GM12864 (cell line): ENCODE data around the gene ARHGAP5.

ENCODE experiments used
- DNase-seq: peaks from one replicate; pipeline ENCODE4 v3.0.0-alpha.2; 2011; ENCODE audit warnings: low read depth
- H3K4me3 ChIP-seq: 2 replicates; pipeline ENCODE4 v1.5.1; 2011; ENCODE audit warnings: mild to moderate bottlenecking, low read depth, low read length, control low read depth
- TF ChIP-seq, protein P1 (sequence below): IDR thresholded peaks from 2 replicates; pipeline ENCODE4 v1.5.1; 2011; ENCODE audit warnings: low read depth, mild to moderate bottlenecking, moderate library complexity, low read length, control low read depth, inconsistent platforms; ENCODE audit errors: missing control alignments

Gene ARHGAP5

DNA sequence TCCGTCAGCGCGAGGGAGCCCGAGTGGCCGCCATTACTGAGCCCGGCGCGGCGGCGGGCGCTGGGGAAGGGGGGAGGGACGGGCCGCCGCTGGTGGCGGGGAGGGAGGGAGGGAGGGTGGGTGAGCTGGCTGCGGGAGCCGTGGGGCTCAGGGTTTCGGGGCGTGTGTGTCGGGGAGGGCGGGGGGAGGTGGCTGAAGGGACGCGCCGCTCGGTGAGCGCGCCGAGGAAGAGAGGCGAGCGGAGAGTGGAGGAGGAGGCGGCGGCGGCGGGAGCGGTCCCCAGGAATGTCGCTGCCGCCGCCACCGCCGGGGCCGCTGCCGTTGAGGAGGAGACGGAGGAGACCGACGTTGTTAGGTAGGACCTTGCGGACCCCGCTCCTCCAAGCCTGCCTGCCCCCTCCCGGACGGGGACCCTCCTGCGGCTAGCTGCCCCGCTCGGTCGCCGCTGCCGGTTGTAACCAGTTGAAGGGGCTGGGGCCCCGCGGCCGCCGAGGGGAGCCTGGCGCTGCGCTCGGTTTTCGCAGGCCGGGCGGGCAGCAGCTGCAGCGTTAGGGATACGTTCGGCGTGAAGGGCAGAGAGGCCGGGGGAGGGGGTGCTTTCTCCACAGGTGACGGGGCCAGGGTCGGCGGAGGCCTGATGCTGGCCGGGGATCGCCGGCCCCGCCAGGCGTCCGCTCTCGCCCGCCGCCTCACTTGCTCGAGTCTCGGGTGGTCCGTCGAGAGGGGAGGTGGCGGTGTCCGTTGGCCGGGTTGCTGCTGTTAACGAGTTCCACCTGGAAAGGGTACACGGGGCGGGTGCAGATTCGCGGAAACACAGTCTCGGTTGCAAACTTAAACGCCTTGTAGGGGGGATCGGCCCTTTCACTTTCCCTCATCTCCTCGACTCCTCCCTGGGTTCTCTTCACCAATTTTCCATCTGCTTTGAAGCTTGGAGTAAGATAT lies at the start of gene ARHGAP5:
Gene ARHGAP5, plus strand, starts transcription at position 224 of the 942 bp plus-strand sequence. CDS start 13,366 bp downstream, outside the sequence.
- peak within 1 kb of the TSS; percentile 91 for H3K4me3 ChIP-seq
- TF ChIP-seq, protein P1, sequence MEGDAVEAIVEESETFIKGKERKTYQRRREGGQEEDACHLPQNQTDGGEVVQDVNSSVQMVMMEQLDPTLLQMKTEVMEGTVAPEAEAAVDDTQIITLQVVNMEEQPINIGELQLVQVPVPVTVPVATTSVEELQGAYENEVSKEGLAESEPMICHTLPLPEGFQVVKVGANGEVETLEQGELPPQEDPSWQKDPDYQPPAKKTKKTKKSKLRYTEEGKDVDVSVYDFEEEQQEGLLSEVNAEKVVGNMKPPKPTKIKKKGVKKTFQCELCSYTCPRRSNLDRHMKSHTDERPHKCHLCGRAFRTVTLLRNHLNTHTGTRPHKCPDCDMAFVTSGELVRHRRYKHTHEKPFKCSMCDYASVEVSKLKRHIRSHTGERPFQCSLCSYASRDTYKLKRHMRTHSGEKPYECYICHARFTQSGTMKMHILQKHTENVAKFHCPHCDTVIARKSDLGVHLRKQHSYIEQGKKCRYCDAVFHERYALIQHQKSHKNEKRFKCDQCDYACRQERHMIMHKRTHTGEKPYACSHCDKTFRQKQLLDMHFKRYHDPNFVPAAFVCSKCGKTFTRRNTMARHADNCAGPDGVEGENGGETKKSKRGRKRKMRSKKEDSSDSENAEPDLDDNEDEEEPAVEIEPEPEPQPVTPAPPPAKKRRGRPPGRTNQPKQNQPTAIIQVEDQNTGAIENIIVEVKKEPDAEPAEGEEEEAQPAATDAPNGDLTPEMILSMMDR = peak; percentile 14
- no peak for DNase-seq

DNA sequence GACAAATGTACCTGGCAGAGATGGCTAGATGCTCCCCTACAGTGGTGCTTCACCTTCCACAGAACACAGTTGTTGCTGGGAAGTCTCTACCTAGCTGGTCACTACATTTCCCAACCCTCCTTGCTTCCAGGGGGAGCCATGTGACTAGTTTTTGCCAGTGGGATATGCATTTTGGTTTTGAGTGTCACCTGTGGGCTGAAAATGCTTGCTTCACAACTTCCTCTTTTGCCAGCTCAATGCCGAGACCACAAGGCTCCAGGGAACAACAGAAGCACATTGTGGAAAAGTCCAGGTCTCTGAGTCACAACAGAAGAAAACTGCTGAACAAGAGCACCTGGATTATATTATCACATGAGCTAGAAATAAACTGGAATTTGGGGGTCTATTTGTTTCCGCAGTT lies 48.5 kb upstream of the ARHGAP5 start:
- DNase-seq = no peak

DNA sequence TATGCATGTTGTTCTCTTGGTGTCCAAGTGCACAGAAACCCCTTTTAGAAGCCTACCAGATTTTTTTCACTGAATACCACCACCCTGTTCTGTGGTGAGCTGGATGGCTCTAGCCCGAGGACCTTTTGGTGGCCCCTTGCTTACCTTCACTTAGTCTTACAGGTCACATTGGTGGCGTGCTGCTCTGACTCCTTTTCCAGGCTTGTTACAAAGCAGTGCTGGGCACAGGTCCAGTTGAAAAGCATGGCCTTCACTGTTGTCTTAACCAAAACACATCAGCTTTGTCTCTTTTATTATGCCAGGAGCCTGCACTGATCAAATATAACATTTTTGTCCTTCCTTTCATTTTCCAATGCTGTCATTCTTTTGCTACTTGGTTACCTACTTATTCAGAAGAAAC lies 43.6 kb upstream of the ARHGAP5 start:
- TF ChIP-seq, protein P1 = no peak
- H3K4me3 ChIP-seq = no peak overlapping the region
- DNase-seq = no peak

More for the DNA sequence above, 48.5 kb upstream of the ARHGAP5 start:
- TF ChIP-seq, protein P1 = no peak
- H3K4me3 ChIP-seq = no peak overlapping the region

DNA sequence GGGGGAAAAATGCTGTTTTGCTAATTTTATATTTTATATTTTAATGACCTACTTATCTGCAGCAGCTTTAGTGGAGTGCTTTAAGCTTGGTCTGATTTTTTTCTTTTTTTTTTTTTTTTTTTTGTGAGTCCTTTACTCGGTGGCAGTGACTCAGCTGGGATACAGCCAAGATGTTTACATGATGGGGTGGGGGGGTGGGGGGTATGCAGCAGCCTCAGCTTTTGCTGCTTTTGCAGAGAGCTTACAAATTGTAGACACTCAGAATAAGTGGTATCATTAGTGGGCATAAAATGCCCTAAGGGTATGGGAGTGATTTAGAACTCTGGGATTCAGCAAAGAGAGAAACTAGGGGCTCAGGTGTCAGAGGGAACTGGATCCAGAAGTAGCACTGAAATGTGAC lies 38.2 kb upstream of the ARHGAP5 start:
- TF ChIP-seq, protein P1 = no peak
- DNase-seq = no peak
- no peak overlapping the region for H3K4me3 ChIP-seq

DNA sequence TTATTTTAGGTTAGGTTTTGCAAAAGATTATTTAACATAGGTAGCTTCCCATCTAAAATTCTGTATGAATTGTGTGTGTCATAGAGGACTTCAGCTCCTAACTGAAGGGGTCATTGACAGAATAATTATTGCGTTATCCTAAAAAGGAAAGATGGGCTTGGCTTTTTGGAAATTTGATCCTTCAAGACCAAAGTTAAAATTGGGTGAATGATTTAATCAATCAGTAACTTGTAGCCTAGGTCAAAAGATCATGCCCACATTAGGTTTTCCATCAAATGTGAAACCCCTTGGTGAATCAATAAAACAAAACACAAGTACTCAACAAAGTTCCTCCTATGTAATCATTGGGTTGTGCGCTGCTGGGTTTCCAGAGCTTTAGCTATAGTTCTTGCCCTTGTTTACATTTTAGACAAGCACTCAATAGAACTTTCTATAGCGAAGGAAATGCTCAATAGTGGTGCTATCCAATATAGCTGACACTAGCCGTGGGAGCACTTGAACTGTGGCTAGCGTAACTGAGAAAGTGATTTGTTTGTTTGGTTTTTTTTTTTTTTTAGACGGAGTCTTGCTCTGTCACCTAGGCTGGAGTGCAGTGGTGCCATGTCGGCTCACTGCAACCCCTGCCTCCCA lies 37.6 kb upstream of the ARHGAP5 start:
- TF ChIP-seq, protein P1 = no peak
- DNase-seq = no peak

DNA sequence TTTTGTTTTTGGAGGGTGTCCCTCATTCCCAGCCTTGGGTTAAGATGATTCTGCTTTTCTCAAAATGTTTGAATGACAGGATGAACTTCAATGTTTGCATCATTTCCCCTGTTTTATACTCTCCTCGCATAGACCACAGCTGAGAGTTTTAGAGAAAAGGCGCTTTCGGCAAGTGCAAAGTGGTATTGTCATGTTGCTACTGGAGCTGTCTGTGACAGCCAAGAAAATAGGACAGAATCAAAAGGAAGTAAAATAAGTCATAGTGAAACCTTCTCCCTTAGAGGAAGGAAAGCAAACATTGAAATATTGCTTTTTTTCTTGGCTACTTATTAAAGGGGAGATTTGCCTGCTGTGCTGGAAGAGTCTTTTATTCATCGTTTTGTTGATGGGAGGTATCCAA lies 33.5 kb upstream of the ARHGAP5 start:
- no peak for DNase-seq
- no peak overlapping the region for H3K4me3 ChIP-seq
- TF ChIP-seq, protein P1 = no peak

More for the DNA sequence above, 37.6 kb upstream of the ARHGAP5 start:
- no peak overlapping the region for H3K4me3 ChIP-seq
